ENCODE results near the gene RS1.
A peak's percentile ranks its signal among the peaks of the same experiment; 100 is the strongest.

The RS1 gene

GRCh38 chrX:18672008-18672407 is at the start of gene RS1:
TSS of gene RS1 (minus strand) at chrX:18672108. CDS start at chrX:18672068, 40 bp downstream.
- DNase-seq: no peak

- DNase-seq: no peak
These were observed 47.9 kb upstream of the RS1 start for GRCh38 chrX:18719852-18720251.

GRCh38 chrX:18714910-18715309 is 43.0 kb upstream of the RS1 start:
- no peak for DNase-seq

- DNase-seq: no peak
These were observed 37.9 kb upstream of the RS1 start for GRCh38 chrX:18709833-18710232.

GRCh38 chrX:18707426-18708049 is 35.6 kb upstream of the RS1 start, which contains the start of gene PPEF1:
TSS of gene PPEF1 (plus strand) at chrX:18707645. CDS start at chrX:18707781, 136 bp downstream.
- DNase-seq: no peak

- no peak for DNase-seq
These were observed 30.7 kb upstream of the RS1 start for GRCh38 chrX:18702362-18703195.

GRCh38 chrX:18701621-18702361 is 29.9 kb upstream of the RS1 start:
- no peak for DNase-seq

GRCh38 chrX:18698737-18699650 is 27.1 kb upstream of the RS1 start:
- no peak for DNase-seq

- no peak for DNase-seq
These were observed 24.7 kb upstream of the RS1 start for GRCh38 chrX:18696653-18697052.

GRCh38 chrX:18692541-18692940 is 20.6 kb upstream of the RS1 start:
- no peak for DNase-seq

GRCh38 chrX:18691431-18691830 is 19.5 kb upstream of the RS1 start:
- no peak for DNase-seq

GRCh38 chrX:18687856-18688495 is 16.1 kb upstream of the RS1 start:
- no peak for DNase-seq

- DNase-seq: no peak
These were observed 11.1 kb upstream of the RS1 start for GRCh38 chrX:18682979-18683387.

- no peak for DNase-seq
These were observed 10.1 kb upstream of the RS1 start for GRCh38 chrX:18681996-18682395.

GRCh38 chrX:18677161-18677869 is 5.4 kb upstream of the RS1 start:
- DNase-seq: no peak

GRCh38 chrX:18676470-18676869 is 4.6 kb upstream of the RS1 start:
- no peak for DNase-seq

- DNase-seq: no peak
These were observed 4.1 kb upstream of the RS1 start for GRCh38 chrX:18676050-18676449.

- peak; percentile 90 for DNase-seq
These were observed 3.2 kb upstream of the RS1 start for GRCh38 chrX:18674788-18675735.

- no peak for DNase-seq
These were observed 2.5 kb upstream of the RS1 start for GRCh38 chrX:18674417-18674787.

Measured in CD4-positive, alpha-beta T cell treated with Interleukin-10 for 1 hour (primary cell).